ENCODE measurements around the gene PEMT.

Gene PEMT

DNA sequence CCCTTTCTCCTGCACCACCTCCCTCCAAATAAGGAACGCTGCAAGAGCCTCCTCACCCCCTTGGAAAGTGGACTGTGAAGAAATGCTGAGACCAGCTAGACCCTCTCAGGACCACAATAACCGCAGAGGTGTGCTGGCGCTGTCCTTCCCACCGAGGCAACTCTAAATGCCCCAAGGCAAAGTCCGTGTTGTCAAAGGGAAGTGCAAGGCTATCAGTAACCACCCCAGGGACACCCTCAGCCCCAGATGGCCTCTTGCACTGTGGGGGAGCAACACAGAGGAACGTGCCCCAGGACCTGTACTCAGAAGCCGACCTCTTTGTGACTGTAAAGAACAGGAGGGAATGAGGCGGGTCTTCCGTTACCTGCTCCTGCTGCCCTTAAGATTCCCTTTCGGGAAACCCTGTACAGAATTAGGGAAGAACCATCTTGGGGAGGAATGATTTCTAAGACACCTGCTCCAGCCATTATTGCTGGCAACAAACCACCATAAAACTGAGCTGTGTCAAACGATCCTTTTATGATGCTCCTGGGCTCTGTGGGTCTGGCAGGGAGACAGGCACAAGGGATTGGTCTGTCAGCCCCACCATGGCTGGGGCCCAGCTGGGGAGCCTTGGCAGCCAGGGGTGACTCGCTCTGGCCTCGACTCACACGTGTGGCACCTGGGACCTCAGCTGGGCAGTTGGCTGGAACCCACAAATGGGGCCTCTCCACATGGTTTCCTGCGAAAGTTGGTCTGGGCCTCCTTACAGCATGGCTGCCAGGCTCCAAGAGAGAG is 129.3 kb downstream of the PEMT start (continued):
- TF ChIP-seq ZNF18 (tag by site-specific recombination; IDR thresholded peaks at IDR 0.05) (no peak), ZNF19 (tag by site-specific recombination; IDR thresholded peaks at IDR 0.05; ENCODE audit: low read depth) (no peak), PRDM2 (tag by site-specific recombination; IDR thresholded peaks at IDR 0.05; ENCODE audit: borderline replicate concordance) (no peak), ZBTB26 (tag by site-specific recombination; optimal IDR thresholded peaks at IDR 0.05) (no peak), OSR2 (tag by site-specific recombination; IDR thresholded peaks at IDR 0.05) (no peak), ZBTB1 (tag by site-specific recombination; IDR thresholded peaks at IDR 0.05) (no peak), ZNF350 (tag by site-specific recombination; IDR thresholded peaks at IDR 0.05) (no peak)
- TF ChIP-seq, protein P1, sequence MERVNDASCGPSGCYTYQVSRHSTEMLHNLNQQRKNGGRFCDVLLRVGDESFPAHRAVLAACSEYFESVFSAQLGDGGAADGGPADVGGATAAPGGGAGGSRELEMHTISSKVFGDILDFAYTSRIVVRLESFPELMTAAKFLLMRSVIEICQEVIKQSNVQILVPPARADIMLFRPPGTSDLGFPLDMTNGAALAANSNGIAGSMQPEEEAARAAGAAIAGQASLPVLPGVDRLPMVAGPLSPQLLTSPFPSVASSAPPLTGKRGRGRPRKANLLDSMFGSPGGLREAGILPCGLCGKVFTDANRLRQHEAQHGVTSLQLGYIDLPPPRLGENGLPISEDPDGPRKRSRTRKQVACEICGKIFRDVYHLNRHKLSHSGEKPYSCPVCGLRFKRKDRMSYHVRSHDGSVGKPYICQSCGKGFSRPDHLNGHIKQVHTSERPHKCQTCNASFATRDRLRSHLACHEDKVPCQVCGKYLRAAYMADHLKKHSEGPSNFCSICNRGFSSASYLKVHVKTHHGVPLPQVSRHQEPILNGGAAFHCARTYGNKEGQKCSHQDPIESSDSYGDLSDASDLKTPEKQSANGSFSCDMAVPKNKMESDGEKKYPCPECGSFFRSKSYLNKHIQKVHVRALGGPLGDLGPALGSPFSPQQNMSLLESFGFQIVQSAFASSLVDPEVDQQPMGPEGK (tag by site-specific recombination; IDR thresholded peaks at IDR 0.05), result no peak

GRCh38 chr17:17460038-17460437 is 131.5 kb downstream of the PEMT start:
- H3K9me3 ChIP-seq (ENCODE audit: control insufficient read depth, insufficient read depth, low read depth, low read length), result no peaks in the 10 kb centered on the region
- POLR2A ChIA-PET, result no interaction called here
- no peaks in the 10 kb centered on the region for H3K36me3 ChIP-seq (ENCODE audit: control insufficient read depth in 2 of 2, insufficient read depth in 1 of 2, low read length in 2 of 2)
- TF ChIP-seq ZNF112 (tag by site-specific recombination; IDR thresholded peaks at IDR 0.05), result 0 out of 2 replicates have a peak, but pooled peaks have one; percentile 41
- TF ChIP-seq GLI4 (tag by site-specific recombination; IDR thresholded peaks at IDR 0.05), result 0 out of 2 replicates have a peak, but pooled peaks have one; percentile 35
- TF ChIP-seq, protein P2, sequence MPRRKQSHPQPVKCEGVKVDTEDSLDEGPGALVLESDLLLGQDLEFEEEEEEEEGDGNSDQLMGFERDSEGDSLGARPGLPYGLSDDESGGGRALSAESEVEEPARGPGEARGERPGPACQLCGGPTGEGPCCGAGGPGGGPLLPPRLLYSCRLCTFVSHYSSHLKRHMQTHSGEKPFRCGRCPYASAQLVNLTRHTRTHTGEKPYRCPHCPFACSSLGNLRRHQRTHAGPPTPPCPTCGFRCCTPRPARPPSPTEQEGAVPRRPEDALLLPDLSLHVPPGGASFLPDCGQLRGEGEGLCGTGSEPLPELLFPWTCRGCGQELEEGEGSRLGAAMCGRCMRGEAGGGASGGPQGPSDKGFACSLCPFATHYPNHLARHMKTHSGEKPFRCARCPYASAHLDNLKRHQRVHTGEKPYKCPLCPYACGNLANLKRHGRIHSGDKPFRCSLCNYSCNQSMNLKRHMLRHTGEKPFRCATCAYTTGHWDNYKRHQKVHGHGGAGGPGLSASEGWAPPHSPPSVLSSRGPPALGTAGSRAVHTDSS (tag by site-specific recombination; IDR thresholded peaks at IDR 0.05), result peak; percentile 96
- TF ChIP-seq, protein P3, sequence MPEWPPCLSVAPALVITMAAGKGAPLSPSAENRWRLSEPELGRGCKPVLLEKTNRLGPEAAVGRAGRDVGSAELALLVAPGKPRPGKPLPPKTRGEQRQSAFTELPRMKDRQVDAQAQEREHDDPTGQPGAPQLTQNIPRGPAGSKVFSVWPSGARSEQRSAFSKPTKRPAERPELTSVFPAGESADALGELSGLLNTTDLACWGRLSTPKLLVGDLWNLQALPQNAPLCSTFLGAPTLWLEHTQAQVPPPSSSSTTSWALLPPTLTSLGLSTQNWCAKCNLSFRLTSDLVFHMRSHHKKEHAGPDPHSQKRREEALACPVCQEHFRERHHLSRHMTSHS (tag by site-specific recombination; IDR thresholded peaks at IDR 0.05), result peak; percentile 46; the same call in 1 of the 2 replicates
- TF ChIP-seq, protein P4, sequence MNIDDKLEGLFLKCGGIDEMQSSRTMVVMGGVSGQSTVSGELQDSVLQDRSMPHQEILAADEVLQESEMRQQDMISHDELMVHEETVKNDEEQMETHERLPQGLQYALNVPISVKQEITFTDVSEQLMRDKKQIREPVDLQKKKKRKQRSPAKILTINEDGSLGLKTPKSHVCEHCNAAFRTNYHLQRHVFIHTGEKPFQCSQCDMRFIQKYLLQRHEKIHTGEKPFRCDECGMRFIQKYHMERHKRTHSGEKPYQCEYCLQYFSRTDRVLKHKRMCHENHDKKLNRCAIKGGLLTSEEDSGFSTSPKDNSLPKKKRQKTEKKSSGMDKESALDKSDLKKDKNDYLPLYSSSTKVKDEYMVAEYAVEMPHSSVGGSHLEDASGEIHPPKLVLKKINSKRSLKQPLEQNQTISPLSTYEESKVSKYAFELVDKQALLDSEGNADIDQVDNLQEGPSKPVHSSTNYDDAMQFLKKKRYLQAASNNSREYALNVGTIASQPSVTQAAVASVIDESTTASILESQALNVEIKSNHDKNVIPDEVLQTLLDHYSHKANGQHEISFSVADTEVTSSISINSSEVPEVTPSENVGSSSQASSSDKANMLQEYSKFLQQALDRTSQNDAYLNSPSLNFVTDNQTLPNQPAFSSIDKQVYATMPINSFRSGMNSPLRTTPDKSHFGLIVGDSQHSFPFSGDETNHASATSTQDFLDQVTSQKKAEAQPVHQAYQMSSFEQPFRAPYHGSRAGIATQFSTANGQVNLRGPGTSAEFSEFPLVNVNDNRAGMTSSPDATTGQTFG (tag by site-specific recombination; IDR thresholded peaks at IDR 0.05; ENCODE audit: borderline replicate concordance), result peak; percentile 29; the same call in 1 of the 2 replicates
- no peak for TF ChIP-seq FEZF1 (tag by site-specific recombination; IDR thresholded peaks at IDR 0.05)
- no peak for TF ChIP-seq ZNF777 (tag by site-specific recombination; IDR thresholded peaks at IDR 0.05; ENCODE audit: borderline replicate concordance)
- H3K4me1 ChIP-seq (ENCODE audit: control insufficient read depth, insufficient read depth, low read length), result no peaks in the 10 kb centered on the region
- no peak overlapping the region for H3K4me3 ChIP-seq (ENCODE audit: low read depth, low read length)
- H3K27ac ChIP-seq (ENCODE audit: extremely low read depth, low read depth, low read length), result no peak overlapping the region
- CTCF ChIA-PET, result no interaction called here

Measured in HEK293 (cell line).